GM12801 (cell line): ENCODE results near the gene SH3PXD2A.

Experiments used
- TF ChIP-seq, protein P1 (sequence below): IDR thresholded peaks from one replicate; pipeline ENCODE4 v1.5.1; 2011; ENCODE audit warnings: control low read depth; ENCODE audit not compliant: insufficient read length; ENCODE audit errors: extremely low read depth

Gene SH3PXD2A

DNA sequence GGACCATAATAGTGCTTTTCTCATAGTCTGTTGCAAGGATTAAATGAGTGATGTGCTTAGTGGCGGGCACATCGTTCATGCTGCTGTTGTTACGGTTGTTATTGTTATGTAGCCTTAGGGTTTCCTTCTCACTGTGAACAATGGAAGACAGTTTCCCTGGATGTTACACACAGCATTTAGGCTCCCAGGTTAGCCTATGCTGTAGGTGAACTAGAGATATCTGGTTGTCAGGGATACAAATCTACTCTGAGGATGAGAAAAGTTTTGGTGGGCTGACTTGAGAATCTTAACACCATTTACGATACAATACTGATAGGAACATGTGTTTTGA lies 14.7 kb downstream of the SH3PXD2A start:
- TF ChIP-seq, protein P1, sequence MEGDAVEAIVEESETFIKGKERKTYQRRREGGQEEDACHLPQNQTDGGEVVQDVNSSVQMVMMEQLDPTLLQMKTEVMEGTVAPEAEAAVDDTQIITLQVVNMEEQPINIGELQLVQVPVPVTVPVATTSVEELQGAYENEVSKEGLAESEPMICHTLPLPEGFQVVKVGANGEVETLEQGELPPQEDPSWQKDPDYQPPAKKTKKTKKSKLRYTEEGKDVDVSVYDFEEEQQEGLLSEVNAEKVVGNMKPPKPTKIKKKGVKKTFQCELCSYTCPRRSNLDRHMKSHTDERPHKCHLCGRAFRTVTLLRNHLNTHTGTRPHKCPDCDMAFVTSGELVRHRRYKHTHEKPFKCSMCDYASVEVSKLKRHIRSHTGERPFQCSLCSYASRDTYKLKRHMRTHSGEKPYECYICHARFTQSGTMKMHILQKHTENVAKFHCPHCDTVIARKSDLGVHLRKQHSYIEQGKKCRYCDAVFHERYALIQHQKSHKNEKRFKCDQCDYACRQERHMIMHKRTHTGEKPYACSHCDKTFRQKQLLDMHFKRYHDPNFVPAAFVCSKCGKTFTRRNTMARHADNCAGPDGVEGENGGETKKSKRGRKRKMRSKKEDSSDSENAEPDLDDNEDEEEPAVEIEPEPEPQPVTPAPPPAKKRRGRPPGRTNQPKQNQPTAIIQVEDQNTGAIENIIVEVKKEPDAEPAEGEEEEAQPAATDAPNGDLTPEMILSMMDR = no peak

DNA sequence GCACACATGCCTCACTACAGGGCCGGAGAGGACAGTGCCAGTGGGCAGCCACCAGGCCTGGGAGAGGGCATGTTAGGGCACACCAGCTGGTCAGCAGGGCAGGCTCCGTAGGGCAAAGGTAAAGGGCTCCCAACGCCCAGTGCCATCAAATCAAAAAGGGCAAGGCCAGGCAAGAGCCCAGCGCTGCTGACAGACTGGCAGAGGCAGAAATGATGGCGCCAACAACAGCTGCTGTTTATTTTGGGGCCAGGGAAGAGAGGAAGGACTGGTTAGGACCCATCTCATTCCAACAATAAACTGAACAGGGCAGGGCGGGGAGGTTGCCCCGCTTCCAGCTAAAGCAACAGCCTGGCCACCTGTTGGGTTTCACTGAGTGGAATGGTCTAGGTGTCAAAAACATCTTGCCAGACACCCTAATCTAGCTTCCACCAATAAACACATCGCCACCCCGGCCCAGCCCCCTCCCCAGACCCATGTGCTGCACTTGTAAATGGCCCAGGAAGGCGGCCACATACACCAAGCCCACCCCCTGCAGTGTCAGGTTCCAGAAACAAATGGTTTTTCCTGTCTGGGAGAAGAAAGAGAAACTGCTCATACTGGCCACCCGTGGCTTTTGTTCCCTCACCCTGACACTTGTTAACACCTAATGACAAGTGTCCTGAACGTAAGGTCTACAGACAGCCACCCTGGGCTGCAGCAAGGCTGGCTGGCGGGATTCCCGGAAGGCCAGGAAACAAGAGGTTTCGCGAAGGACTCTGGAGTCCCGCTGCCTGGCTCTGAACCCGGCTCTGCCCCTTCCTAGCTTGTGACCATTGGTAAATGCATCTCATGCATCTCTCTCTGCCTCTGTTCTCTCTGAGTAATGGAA lies 15.3 kb downstream of the SH3PXD2A start:
- TF ChIP-seq, protein P1 = no peak

DNA sequence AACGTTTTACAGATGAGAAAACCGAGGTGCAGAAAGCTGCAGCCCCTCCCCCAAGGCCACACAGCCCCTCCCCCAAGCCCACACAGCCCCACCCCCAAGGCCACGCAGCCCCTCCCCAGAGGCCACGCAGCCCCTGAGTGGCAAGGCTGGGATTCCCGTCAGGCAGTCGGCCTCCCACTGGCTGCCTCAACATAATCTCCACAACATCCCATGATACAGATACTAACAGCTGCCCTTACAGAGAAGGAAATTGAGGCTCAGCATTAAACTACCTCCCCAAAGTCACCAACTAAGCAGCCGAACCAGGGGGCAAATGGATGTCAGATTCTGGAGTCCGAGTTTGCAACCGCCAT lies 15.9 kb downstream of the SH3PXD2A start:
- TF ChIP-seq, protein P1 = no peak

DNA sequence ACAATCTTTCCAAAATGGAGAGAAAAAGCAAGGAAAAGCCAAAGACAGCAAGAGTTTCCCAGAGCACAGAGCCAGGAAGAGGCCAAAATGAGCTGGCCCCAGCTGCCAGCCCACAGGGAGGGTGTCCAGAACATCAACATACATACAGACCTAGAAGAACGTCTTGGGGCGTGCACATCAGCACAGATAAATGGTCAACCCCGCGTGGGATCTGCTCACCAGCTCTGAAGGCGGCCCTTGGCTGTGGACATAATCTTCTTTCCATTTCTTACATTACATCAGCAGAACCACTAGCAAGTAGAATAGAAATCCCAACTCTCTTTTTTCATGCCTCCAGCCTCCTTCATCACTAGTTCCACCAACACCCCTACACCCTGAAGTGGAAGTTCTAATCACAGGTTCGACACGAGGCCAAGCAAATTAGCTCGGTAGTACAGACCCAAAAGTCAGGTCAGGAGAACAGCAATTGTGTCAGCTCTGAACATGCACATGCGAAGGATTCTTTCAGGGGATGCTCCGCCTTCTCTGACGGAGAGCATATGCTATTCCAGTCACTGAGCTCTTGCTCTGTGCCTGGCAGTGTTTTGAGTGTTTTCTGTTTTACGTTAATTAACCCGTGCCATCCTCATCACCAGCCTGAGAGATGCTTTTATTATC lies 16.4 kb downstream of the SH3PXD2A start:
- TF ChIP-seq, protein P1 = no peak

DNA sequence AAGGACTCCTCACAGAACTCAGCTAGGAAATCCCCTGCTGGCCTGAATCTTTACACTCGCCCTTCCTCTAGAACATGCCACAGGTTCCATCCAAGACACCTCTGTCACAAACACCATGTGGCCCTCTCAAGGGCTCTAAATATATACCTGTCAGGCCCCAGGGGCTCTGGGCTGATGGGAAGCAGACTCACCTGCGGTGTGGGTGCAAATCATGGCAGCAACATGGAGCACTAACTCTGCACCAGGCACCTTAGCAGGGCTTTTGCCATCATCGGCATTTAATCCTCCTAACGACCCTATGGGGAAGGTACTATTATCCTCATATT lies 17.3 kb downstream of the SH3PXD2A start:
- TF ChIP-seq, protein P1 = no peak

DNA sequence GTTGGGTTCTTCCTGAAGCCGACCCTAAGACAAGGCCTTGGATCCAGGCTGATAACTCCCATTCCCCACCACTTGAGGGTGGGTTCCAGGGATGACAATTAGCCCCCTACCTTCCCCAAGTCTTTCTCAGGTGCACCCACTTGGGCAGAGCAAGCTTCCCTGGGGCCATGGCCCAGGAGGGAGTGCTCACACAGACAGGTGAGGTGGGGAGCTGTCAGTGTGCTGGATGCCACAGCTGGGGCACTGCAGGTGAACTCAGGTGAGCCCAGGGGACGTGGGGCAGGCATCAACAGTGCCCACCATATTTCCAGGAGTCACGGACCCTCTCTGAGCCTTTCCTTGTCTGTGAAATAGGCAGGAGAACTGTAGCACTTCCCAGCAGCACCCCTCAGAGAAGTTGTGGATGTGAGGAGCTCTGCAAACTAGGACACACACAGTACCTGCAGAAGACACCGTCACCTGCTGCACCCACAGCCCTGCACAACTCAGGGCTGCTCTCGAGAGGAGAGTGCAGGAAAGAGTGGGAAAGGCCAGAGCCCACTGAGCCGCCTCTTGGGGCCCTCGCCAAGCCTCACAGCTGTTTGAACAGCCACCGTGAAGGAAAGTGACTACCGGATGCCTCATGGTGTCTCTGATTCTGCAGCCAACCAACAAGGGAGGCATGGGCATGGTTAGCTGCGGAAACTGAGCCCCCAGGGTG lies 17.9 kb downstream of the SH3PXD2A start:
- TF ChIP-seq, protein P1 = no peak

DNA sequence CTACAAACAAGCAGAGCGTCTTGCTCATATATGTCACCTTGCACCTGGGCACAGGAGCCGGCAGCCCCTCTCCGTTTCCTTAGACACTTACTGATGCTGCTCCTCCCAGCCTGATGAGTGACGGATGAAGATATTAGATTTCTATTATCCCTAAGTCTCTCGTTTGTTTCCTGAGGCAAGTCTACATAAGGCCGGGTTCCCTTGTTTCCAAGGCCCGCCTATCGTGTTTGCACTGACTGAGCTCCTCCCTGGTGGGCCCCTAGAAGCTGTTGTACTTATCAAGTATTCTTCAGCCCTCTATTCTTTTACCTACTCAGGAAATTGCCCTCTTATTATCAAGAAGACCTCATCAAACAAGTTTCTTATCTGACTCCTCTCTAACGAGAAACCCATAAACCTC lies 18.5 kb downstream of the SH3PXD2A start:
- TF ChIP-seq, protein P1 = no peak
